ENCODE measurements around the gene SLC22A13. TPM values are rescaled to one million over a fixed set of nuclear protein-coding genes. Genes with fewer than 3 reads are reported as not detected.
"Not testable (repeated sequence)": the region's sequence is repeated elsewhere in the genome, so short reads cannot be mapped to it uniquely, and the experiment has no call there.

SLC22A13 gene
- total RNA-seq, 1 experiment from 2014 or later = 0.33 TPM

- ChIA-PET POLR2A (no interaction called here), CTCF (no interaction called here)
- no peak for DNase-seq (ENCODE audit: low read depth, low spot score)
- no peaks in the 10 kb centered on the region for H3K4me1 ChIP-seq (ENCODE audit: control insufficient read depth, insufficient read depth, low read length)
- H3K27me3 ChIP-seq (ENCODE audit: control insufficient read depth, insufficient read depth, low read length) = no peaks in the 10 kb centered on the region
- intact Hi-C loops (cut with micrococcal nuclease; ENCODE audit: unreplicated experiment) = no loop called here
- no peaks in the 10 kb centered on the region for H3K9me3 ChIP-seq (ENCODE audit: control insufficient read depth, insufficient read depth, low read depth, low read length)
- no peaks in the 10 kb centered on the region for H3K36me3 ChIP-seq (ENCODE audit: control insufficient read depth, insufficient read depth, low read length)
- in situ Hi-C loops (cut with HindIII; ENCODE audit: low pct_unique_long_range_greater_than_20kb, low sequenced_read_pairs) = no loop called here
- TF ChIP-seq POLR2AphosphoS5 (IDR thresholded peaks at IDR 0.05; ENCODE audit: low read depth, low read length) = no peak
- TF ChIP-seq, protein P1, sequence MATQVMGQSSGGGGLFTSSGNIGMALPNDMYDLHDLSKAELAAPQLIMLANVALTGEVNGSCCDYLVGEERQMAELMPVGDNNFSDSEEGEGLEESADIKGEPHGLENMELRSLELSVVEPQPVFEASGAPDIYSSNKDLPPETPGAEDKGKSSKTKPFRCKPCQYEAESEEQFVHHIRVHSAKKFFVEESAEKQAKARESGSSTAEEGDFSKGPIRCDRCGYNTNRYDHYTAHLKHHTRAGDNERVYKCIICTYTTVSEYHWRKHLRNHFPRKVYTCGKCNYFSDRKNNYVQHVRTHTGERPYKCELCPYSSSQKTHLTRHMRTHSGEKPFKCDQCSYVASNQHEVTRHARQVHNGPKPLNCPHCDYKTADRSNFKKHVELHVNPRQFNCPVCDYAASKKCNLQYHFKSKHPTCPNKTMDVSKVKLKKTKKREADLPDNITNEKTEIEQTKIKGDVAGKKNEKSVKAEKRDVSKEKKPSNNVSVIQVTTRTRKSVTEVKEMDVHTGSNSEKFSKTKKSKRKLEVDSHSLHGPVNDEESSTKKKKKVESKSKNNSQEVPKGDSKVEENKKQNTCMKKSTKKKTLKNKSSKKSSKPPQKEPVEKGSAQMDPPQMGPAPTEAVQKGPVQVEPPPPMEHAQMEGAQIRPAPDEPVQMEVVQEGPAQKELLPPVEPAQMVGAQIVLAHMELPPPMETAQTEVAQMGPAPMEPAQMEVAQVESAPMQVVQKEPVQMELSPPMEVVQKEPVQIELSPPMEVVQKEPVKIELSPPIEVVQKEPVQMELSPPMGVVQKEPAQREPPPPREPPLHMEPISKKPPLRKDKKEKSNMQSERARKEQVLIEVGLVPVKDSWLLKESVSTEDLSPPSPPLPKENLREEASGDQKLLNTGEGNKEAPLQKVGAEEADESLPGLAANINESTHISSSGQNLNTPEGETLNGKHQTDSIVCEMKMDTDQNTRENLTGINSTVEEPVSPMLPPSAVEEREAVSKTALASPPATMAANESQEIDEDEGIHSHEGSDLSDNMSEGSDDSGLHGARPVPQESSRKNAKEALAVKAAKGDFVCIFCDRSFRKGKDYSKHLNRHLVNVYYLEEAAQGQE (IDR thresholded peaks at IDR 0.05; ENCODE audit: insufficient read depth in 1 of 2, low read depth in 2 of 2, low read length in 1 of 2) = no peak
- TF ChIP-seq CTCF (IDR thresholded peaks at IDR 0.05) = no peak
- TF ChIP-seq SIN3A (IDR thresholded peaks at IDR 0.05; ENCODE audit: borderline replicate concordance, insufficient read depth, low read depth, low read length) = no peak
- TF ChIP-seq TCF7L2 (IDR thresholded peaks at IDR 0.05; ENCODE audit: low read depth, low read length) = no peak
- H3K27ac ChIP-seq (ENCODE audit: low read length) = no peak overlapping the region
- no peak overlapping the region for H3K4me3 ChIP-seq (ENCODE audit: low read depth in 2 of 2, low read length in 2 of 2)
- no TSS peak for BruUV-seq (replicated peaks)
- ATAC-seq = no peak
Observed at GRCh38 chr3:38284756-38285150, 19.1 kb downstream of the SLC22A13 start.

GRCh38 chr3:38289286-38290217 is 23.9 kb downstream of the SLC22A13 start:
- H3K27me3 ChIP-seq (ENCODE audit: control insufficient read depth, insufficient read depth, low read length); in situ Hi-C loops (cut with HindIII; ENCODE audit: low pct_unique_long_range_greater_than_20kb, low sequenced_read_pairs); H3K9me3 ChIP-seq (ENCODE audit: control insufficient read depth, insufficient read depth, low read depth, low read length); CTCF ChIA-PET; H3K36me3 ChIP-seq (ENCODE audit: control insufficient read depth, insufficient read depth, low read length); intact Hi-C loops (cut with micrococcal nuclease; ENCODE audit: unreplicated experiment); H3K4me1 ChIP-seq (ENCODE audit: control insufficient read depth, insufficient read depth, low read length); ATAC-seq; BruUV-seq (replicated peaks); POLR2A ChIA-PET; DNase-seq (ENCODE audit: low read depth, low spot score); H3K4me3 ChIP-seq (ENCODE audit: low read depth in 2 of 2, low read length in 2 of 2); H3K27ac ChIP-seq (ENCODE audit: low read length): not testable (repeated sequence)

GRCh38 chr3:38297053-38297452 is 31.4 kb downstream of the SLC22A13 start:
- H3K36me3 ChIP-seq (ENCODE audit: control insufficient read depth, insufficient read depth, low read length); H3K4me3 ChIP-seq (ENCODE audit: low read depth in 2 of 2, low read length in 2 of 2); DNase-seq (ENCODE audit: low read depth, low spot score); CTCF ChIA-PET; H3K27me3 ChIP-seq (ENCODE audit: control insufficient read depth, insufficient read depth, low read length); ATAC-seq; in situ Hi-C loops (cut with HindIII; ENCODE audit: low pct_unique_long_range_greater_than_20kb, low sequenced_read_pairs); H3K4me1 ChIP-seq (ENCODE audit: control insufficient read depth, insufficient read depth, low read length); H3K9me3 ChIP-seq (ENCODE audit: control insufficient read depth, insufficient read depth, low read depth, low read length); H3K27ac ChIP-seq (ENCODE audit: low read length); intact Hi-C loops (cut with micrococcal nuclease; ENCODE audit: unreplicated experiment); BruUV-seq (replicated peaks): not testable (repeated sequence)
- POLR2A ChIA-PET = interaction anchor here (0.7 kb wide), 1 partner anchor 130 kb away, joined by 4 read pairs; no protein-coding TSS in a partner anchor
